Body of pancreas (tissue), 4 donors: ENCODE results near the gene ABLIM1.

Source experiments
- CTCF ChIP-seq, 7 experiments: fragments of 450-650 bp in 4 of 7; fragments of 200-600 bp in 3 of 7; sonication (generic) in 3 of 7; IDR thresholded peaks; one replicate each; pipeline ENCODE4 v1.5.1; 2016 to 2019; ENCODE audit warnings: antibody characterized with exemption in 7 of 7
- POLR2A ChIP-seq, 3 donors: fragments of 450-650 bp; IDR thresholded peaks; one replicate each; pipeline ENCODE4 v1.6.1; 2016; ENCODE audit warnings: antibody characterized with exemption in 3 of 3, mild to moderate bottlenecking in 2 of 3

GRCh38 chr10:114537736-114538135, 120.3 kb downstream of the ABLIM1 start:
- TF ChIP-seq CTCF (IDR thresholded peaks at IDR 0.05) = no peak
- no peak for TF ChIP-seq POLR2A (IDR thresholded peaks at IDR 0.05)
